H1 (cell line): Measurements from ENCODE around the gene PLCB1. TPM values are rescaled to one million over a fixed set of nuclear protein-coding genes. Genes with fewer than 3 reads are reported as not detected.

Experiments
- CTCF ChIP-seq, 3 experiments: IDR thresholded peaks; 1 replicate in 2 of 3; 2 replicates in 1 of 3; pipeline versions ENCODE4 v1.5.1 to v1.6.1; 2011; ENCODE audit warnings: low read length in 3 of 3, mild to moderate bottlenecking in 3 of 3, inconsistent platforms in 2 of 3, low read depth in 1 of 3, moderate library complexity in 1 of 3; ENCODE audit not compliant: insufficient read depth in 1 of 3; ENCODE audit errors: control extremely low read depth in 1 of 3
- JUND ChIP-seq: IDR thresholded peaks from 2 replicates; pipeline ENCODE4 v1.6.1; 2011; ENCODE audit warnings: mild to moderate bottlenecking, improper control_type of control experiment, low read length
- POLR2A ChIP-seq, 2 experiments: IDR thresholded peaks; 1 replicate in 1 of 2; 2 replicates in 1 of 2; pipeline ENCODE4 v1.6.1; 2011; ENCODE audit warnings: low read depth in 2 of 2, low read length in 2 of 2, mild to moderate bottlenecking in 2 of 2; ENCODE audit errors: control extremely low read depth in 1 of 2
- polyA plus RNA-seq, 7 experiments: library from polyadenylated mRNA; depleted of rRNA in 3 of 7; stranded (reverse) in 5 of 7; unstranded in 2 of 7; fragments of >200 nt in 5 of 7; fragments of 200-250 nt in 2 of 7; gene quantifications; 1 replicate in 5 of 7; 2 replicates in 1 of 7; 4 replicates in 1 of 7; pipeline versions ENCODE4 v1.2.1 to v1.2.3, GENCODE V29; 2011 to 2013; ENCODE audit warnings: missing spikeins in 2 of 7, mixed read lengths in 2 of 7
- total RNA-seq: library from RNA; stranded (reverse); fragmentation: NEBNext Ultra II Directional; extraction: Animal tissue kit (Norgen Biotek cat#: 25700); gene quantifications from 2 replicates; pipeline ENCODE4 v1.2.1, GENCODE V29; 2021

PLCB1 gene
- total and polyA plus RNA-seq, 2 of the 8 experiments (the other 6 are each of a cell fraction or from before 2014, with no cell fraction given): 2.6 to 9.1 TPM

- TF ChIP-seq CTCF (IDR thresholded peaks at IDR 0.05; ENCODE audit: control extremely low read depth in 1 of 3, insufficient read depth in 1 of 3, low read depth in 1 of 3, low read length in 3 of 3) (peak in 2 of 3 experiments; percentile 68 to 85; a peak in 3 of 4 replicates), POLR2A (IDR thresholded peaks at IDR 0.05; ENCODE audit: control extremely low read depth in 1 of 2, low read depth in 2 of 2, low read length in 2 of 2) (no peak), JUND (peak; percentile 54; the same call in 1 of the 2 replicates)
These were observed 658.5 kb downstream of the PLCB1 start (continued) for GRCh38 chr20:8790442-8791074.
